HG03354 (cell line): ENCODE data around the gene ABCE1.
A peak's percentile ranks its signal among the peaks of the same experiment; 100 is the strongest.
"Not testable (repeated sequence)": the region's sequence is repeated elsewhere in the genome, so short reads cannot be mapped to it uniquely, and the experiment has no call there.

ENCODE experiments used
- ATAC-seq: cut with Tn5 transposase; IDR thresholded peaks from one replicate; pipeline ENCODE4 v1.9.1; 2021; ENCODE audit warnings: mild to moderate bottlenecking; ENCODE audit not compliant: unreplicated experiment, poor library complexity, severe bottlenecking

The ABCE1 gene

GRCh38 chr4:145099653-145100052, 1.5 kb downstream of the ABCE1 start:
- ATAC-seq, result no peak

GRCh38 chr4:145101091-145101490, 3.0 kb downstream of the ABCE1 start:
- ATAC-seq, result no peak

- no peak for ATAC-seq
Measured at GRCh38 chr4:145102619-145103018, 4.5 kb downstream of the ABCE1 start.

- no peak for ATAC-seq
Measured at GRCh38 chr4:145103496-145103895, 5.4 kb downstream of the ABCE1 start.

GRCh38 chr4:145107126-145107525, 9.0 kb downstream of the ABCE1 start:
- no peak for ATAC-seq

GRCh38 chr4:145108128-145108527, 10.0 kb downstream of the ABCE1 start:
- no peak for ATAC-seq

DNA sequence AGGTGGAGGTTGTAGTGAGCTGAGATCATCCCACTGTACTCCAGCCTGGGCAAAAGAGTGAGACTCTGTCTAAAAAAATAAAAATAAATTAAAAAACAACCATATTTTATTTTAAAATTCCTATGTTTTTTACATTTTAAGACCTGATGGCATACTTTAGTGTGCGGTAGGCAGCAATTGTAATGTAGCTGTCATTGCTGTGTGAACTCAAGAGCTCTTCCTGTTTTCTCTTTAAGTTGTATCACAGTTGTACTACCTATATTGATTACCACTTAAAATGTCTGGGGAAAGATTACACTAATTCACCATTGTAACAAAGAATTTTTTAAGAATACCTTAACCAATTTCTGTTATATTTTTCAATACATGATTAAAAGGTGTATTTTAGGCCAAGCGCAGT, 27.3 kb downstream of the ABCE1 start:
- ATAC-seq, result no peak

GRCh38 chr4:145130130-145130529, 32.0 kb downstream of the ABCE1 start:
- no peak for ATAC-seq

DNA sequence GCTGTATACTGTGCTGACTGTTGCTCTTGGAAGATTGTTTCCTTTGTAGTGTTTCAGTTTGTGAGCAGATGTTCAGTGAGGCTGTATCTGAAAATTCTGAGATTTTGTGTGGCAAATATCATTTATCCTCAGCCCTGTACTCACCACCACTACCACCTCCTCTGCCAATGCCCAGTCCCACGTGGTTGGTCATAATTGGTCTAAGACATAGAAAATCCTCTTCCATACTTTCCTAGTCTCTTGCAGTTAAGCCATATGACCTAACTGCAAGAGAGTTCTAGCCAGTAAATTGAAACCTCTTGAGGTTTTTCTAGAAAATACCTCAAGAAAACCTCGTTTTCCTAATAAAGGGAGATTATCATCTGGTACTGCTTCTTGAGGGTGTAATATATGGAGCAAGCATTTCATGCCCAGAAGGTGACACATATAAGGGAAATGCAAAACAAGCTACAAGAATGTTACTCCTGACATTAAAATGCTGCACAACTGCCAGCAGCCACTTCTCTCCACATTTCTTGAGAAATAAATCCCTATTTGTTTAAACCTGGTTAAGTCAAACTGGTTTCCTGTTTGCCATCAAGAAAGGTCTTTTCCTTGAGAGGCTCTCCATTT, 32.8 kb downstream of the ABCE1 start:
- ATAC-seq, result no peak

- no peak for ATAC-seq
Measured at GRCh38 chr4:145131848-145132247, 33.7 kb downstream of the ABCE1 start.

DNA sequence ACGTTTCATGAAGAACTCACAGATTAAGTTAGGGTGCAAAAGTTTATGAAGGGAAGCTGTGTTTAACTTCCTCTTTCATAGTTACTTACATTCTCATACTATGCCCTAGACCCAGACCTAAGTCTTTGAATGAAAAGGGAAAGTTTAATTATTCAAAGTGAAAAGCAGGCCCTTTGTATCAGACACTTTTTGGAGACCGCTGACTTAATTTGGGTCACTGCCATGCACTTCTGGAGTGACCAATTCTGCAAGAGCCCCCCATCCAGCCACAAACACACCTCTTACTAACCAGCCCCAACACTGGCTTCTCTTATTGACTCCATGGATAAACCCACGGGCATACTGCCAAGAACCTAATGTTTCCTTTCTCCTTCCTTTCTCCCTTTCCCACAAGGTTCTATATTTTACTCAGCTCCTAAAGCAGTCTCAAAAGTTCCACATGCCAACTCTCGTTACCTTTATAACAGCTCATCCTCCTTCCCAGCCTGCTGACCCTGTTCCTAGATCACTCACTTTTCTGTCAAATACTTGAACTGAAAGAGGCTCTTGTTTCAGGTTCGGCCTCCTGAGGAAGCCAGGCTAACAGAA, 34.5 kb downstream of the ABCE1 start:
- peak; percentile 76 for ATAC-seq

GRCh38 chr4:145136219-145136618, 38.1 kb downstream of the ABCE1 start:
- not testable (repeated sequence) for ATAC-seq

DNA sequence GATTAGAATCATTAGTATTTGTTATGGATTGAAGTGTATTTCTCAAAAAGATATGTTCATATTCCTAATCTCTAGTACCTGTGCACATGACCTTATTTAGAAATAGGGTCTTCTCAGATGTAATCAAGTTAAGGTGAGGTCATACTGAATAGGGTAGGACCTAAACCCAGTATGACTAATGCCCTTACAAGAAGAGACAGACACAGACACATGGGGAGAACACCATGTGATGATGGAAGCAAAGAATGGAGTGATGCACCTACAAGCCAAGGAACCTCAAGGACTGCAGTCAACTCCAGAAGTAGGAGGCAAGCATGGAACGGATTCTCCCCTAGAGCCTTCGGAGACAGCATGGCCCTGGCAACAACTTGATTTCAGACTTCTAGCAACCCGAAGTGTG, 50.9 kb downstream of the ABCE1 start:
- no peak for ATAC-seq

- ATAC-seq, result no peak
Measured at GRCh38 chr4:145153181-145153903, 55.2 kb downstream of the ABCE1 start.

- no peak for ATAC-seq
Measured at GRCh38 chr4:145153904-145154298, 55.8 kb downstream of the ABCE1 start.

- ATAC-seq, result peak; percentile 81
Measured at GRCh38 chr4:145154573-145154972, 56.5 kb downstream of the ABCE1 start.

GRCh38 chr4:145155268-145155870, 57.3 kb downstream of the ABCE1 start:
- ATAC-seq, result no peak

DNA sequence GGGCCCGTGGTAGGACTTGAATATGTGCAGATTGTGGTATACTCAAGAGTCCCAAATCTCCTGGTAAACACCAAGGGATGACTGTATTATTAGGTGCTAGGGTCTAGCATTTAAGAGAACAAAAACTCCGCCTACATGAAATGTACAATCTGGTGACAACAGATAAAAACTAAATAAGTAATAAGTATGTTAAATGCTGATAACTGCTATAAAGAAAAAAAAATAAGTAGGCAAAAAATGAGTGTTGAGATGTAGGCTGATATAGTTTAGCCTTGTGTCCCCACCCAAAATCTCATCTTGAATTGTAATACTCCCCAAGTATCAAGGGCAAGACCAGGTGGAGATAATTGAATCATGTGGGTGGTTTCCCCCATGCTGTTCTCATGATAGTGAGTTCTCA, 58.9 kb downstream of the ABCE1 start:
- ATAC-seq, result no peak

DNA sequence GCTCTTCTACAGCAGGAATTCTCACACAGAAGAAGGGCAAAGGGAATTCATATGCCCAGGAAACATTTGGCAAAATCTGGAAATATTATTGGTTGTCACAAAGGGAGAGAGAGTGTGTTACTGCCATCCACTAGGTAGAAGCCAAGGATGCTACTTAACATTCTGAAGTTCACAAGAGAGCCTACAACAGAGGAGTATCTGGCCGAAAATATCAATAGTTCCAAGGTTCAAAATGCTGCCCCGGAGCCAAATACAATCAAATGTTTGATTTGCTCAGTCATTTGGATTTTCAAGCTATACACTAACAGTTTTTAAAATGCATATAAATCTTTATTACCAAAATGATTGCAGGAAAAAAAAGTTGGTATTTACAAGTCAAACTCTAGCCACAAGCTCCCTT, 63.4 kb downstream of the ABCE1 start:
- no peak for ATAC-seq

DNA sequence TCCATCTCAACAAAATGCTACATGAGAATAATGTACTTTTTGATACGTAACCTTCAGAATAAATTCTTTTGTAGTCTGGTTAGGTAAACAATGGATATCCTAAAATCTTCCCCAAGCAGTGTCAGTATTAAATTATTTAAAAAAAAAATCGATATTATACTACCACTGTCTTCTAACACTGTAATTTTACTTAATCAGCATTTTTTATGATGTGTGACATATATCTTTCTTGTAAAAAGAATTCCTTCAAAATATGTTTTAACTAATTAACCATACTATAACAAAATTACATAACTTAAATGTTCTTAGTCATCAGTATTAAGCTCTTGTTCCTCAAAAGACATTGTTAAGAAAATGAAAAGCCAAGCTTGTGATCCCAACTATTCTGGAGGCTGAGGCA, 69.8 kb downstream of the ABCE1 start:
- no peak for ATAC-seq
